ENCODE data around the gene OR2A14.
"Not testable (repeated sequence)": the region's sequence is repeated elsewhere in the genome, so short reads cannot be mapped to it uniquely, and the experiment has no call there.

The OR2A14 gene

GRCh38 chr7:144164784-144165183 is 41.8 kb downstream of the OR2A14 start:
- DNase-seq: no peak

- DNase-seq: not testable (repeated sequence)
Measured at GRCh38 chr7:144171594-144172350, 48.8 kb downstream of the OR2A14 start.

DNA sequence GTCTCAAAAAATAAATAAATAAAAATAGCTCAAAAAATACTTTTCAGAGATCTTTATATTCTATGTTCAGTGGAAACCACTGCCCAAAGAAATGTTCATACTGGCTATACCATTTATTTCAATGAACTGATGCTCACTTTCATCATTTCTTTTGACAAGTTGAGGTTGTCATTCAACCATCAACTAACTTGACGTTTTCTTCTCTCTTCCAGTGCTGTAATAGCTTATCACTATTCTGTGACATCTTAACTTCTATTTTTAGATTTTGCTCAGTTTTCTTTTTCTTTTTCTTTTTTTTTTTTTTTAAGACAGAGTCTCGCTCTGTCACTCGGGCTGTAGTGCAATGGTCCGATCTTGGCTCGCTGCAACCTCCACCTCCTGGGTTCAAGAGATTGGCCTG is 51.6 kb downstream of the OR2A14 start:
- no peak for DNase-seq

GRCh38 chr7:144178380-144179164 is 55.6 kb downstream of the OR2A14 start:
- DNase-seq: peak; percentile 16

DNA sequence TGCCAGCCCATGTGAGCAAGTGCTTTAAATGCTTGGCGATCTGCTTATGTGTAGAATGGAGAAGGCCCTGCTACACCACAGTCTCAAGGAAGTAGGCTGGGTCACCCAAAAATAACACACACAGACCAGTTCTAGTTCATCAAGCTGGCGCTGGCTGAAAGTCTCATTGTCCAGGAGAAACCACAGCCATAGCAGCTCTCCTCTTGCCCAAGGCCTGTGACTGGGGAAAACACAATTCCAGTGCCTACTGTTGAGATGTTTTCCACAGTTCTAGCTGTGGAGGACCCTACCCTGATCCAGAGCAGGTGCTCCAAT is 56.1 kb downstream of the OR2A14 start:
- DNase-seq: not testable (repeated sequence)

Measured in effector CD4-positive, alpha-beta T cell (primary cell).